K562 (cell line): ENCODE measurements around the gene PPAT. TPM values are rescaled to one million over a fixed set of nuclear protein-coding genes. Genes with fewer than 3 reads are reported as not detected.

ENCODE experiments used
- ADNP ChIP-seq: fragments of 200-800 bp; sonication (Bioruptor generic); IDR thresholded peaks from 2 replicates; pipeline ENCODE4 v1.6.1; 2016; ENCODE audit warnings: missing genetic modification characterization, missing compliant biosample characterization
- BRF1 ChIP-seq: IDR thresholded peaks from 3 replicates; pipeline ENCODE4 v1.6.1; 2011; ENCODE audit warnings: borderline replicate concordance, mild to moderate bottlenecking; ENCODE audit not compliant: insufficient read length; ENCODE audit errors: extremely low read depth
- CHD7 ChIP-seq: fragments of 200-600 bp; sonication (generic); IDR thresholded peaks from one replicate; pipeline ENCODE4 v1.6.1; 2012; ENCODE audit warnings: mild to moderate bottlenecking, low read depth, low read length, inconsistent platforms
- ELF2 ChIP-seq: fragments of 250-450 bp; sonication (Bioruptor Pico); IDR thresholded peaks from 2 replicates; pipeline ENCODE4 v1.5.0; 2021; ENCODE audit warnings: mild to moderate bottlenecking
- ELK1 ChIP-seq: sonication (generic); formaldehyde crosslinking; IDR thresholded peaks from 2 replicates; pipeline ENCODE4 v1.8.1; 2022; ENCODE audit warnings: missing genetic modification reagents
- FOXK2 ChIP-seq, 2 experiments: fragments of 450-650 bp; IDR thresholded peaks in 1 of 2; conservative IDR thresholded peaks in 1 of 2; 2 replicates each; pipeline ENCODE4 v1.6.1; 2016; ENCODE audit warnings: low read depth in 2 of 2, mild to moderate bottlenecking in 1 of 2
- NR4A1 ChIP-seq, 2 experiments: fragments of 250-450 bp in 1 of 2; fragments of 450-650 bp in 1 of 2; sonication (Bioruptor Pico) in 1 of 2; IDR thresholded peaks; 2 replicates each; pipeline versions ENCODE4 v1.4.0 to v1.6.1; 2016 to 2020; ENCODE audit warnings: mild to moderate bottlenecking in 2 of 2, missing compliant biosample characterization in 1 of 2, missing genetic modification characterization in 1 of 2, moderate library complexity in 1 of 2
- POLR3G ChIP-seq: IDR thresholded peaks from 2 replicates; pipeline ENCODE4 v1.6.1; 2011; ENCODE audit not compliant: insufficient read length, insufficient replicate concordance; ENCODE audit errors: extremely low read depth
- PPARD ChIP-seq: fragments of 250-450 bp; sonication (Bioruptor Pico); IDR thresholded peaks from 2 replicates; pipeline ENCODE4 v1.8.0; 2022; ENCODE audit warnings: inconsistent platforms, mild to moderate bottlenecking, moderate library complexity
- RFX7 ChIP-seq: fragments of 250-450 bp; sonication (Bioruptor Pico); IDR thresholded peaks from 2 replicates; pipeline ENCODE4 v1.5.1; 2021; ENCODE audit warnings: mild to moderate bottlenecking
- ZBTB17 ChIP-seq: fragments of 450-650 bp; formaldehyde crosslinking; IDR thresholded peaks from 2 replicates; pipeline ENCODE4 v1.4.0; 2020; ENCODE audit warnings: mild to moderate bottlenecking
- ZC3H4 ChIP-seq: sonication (generic); formaldehyde crosslinking; IDR thresholded peaks from 2 replicates; pipeline ENCODE4 v1.9.0; 2021; ENCODE audit warnings: missing genetic modification reagents, borderline replicate concordance
- ZNF274 ChIP-seq: IDR thresholded peaks from 2 replicates; pipeline ENCODE4 v1.6.1; 2011; ENCODE audit warnings: low read depth, mild to moderate bottlenecking, low read length, moderate library complexity, borderline replicate concordance
- ZNF696 ChIP-seq: fragments of 250-450 bp; sonication (Bioruptor Pico); conservative IDR thresholded peaks from 2 replicates; pipeline ENCODE4 v1.4.0; 2020; ENCODE audit warnings: mild to moderate bottlenecking, moderate library complexity
- ZNF699 ChIP-seq: fragments of 250-450 bp; sonication (Bioruptor Pico); IDR thresholded peaks from 2 replicates; pipeline ENCODE4 v1.8.0; 2021; ENCODE audit warnings: mild to moderate bottlenecking, moderate library complexity; ENCODE audit not compliant: insufficient replicate concordance
- polyA plus RNA-seq, 8 experiments: library from polyadenylated mRNA; depleted of rRNA in 4 of 8; stranded (reverse) in 5 of 8; unstranded in 3 of 8; fragments of >200 nt; fragmentation: Nextera tagmentation in 2 of 8; fragmentation: Illumina TruSeq in 1 of 8; extraction: Ambion mirVana in 2 of 8; extraction: Trizol in 1 of 8; gene quantifications; 2 replicates each; pipeline versions ENCODE4 v1.2.1 to v1.2.3, GENCODE V29; 2011 to 2014; ENCODE audit warnings: inconsistent platforms in 1 of 8, missing spikeins in 1 of 8
- total RNA-seq, 7 experiments: library from RNA; depleted of rRNA in 6 of 7; stranded (reverse); fragments of >200 nt in 6 of 7; fragmentation: Illumina TruSeq in 2 of 7; extraction: Trizol in 2 of 7; gene quantifications; 2 replicates each; pipeline versions ENCODE4 v1.2.1 to v1.2.3, GENCODE V29; 2011 to 2021; ENCODE audit warnings: low replicate concordance in 1 of 7

The PPAT gene
- total and polyA plus RNA-seq, 9 of the 15 experiments (the other 6 are each of a cell fraction or from before 2014, with no cell fraction given), result 36.2 to 75.8 (median 55.5) TPM

GRCh38 chr4:56467284-56468096 lies 32.1 kb upstream of the PPAT start, which contains the start of gene SRP72 (continued):
- TF ChIP-seq ZBTB17, result no peak
- no peak for TF ChIP-seq ZNF699 (CRISPR knock-in tag)
- no peak for TF ChIP-seq ZC3H4 (CRISPR knock-in tag)
- TF ChIP-seq NR4A1 (CRISPR knock-in tag; IDR thresholded peaks at IDR 0.05), result no peak
- TF ChIP-seq NR4A1 (tag; IDR thresholded peaks at IDR 0.05), result no peak
- peak; percentile 22 to 55; a peak in 1 of 4 replicates for TF ChIP-seq FOXK2 (conservative IDR thresholded peaks at IDR 0.05 in 1 of 2, IDR thresholded peaks at IDR 0.05 in 1 of 2; ENCODE audit: low read depth in 2 of 2)
- no peak for TF ChIP-seq POLR3G
- no peak for TF ChIP-seq BRF1
- no peak for TF ChIP-seq RFX7 (CRISPR knock-in tag)
- TF ChIP-seq ZNF274, result no peak
- no peak for TF ChIP-seq ZNF696 (CRISPR knock-in tag)
- no peak for TF ChIP-seq ELF2
- TF ChIP-seq CHD7, result no peak
- no peak for TF ChIP-seq PPARD (CRISPR knock-in tag)
- TF ChIP-seq ADNP (tag), result no peak
- no peak for TF ChIP-seq ELK1 (CRISPR knock-in tag)
